Measurements from ENCODE around the gene COPA.
"Not testable (repeated sequence)": the region's sequence is repeated elsewhere in the genome, so short reads cannot be mapped to it uniquely, and the experiment has no call there.

DNA sequence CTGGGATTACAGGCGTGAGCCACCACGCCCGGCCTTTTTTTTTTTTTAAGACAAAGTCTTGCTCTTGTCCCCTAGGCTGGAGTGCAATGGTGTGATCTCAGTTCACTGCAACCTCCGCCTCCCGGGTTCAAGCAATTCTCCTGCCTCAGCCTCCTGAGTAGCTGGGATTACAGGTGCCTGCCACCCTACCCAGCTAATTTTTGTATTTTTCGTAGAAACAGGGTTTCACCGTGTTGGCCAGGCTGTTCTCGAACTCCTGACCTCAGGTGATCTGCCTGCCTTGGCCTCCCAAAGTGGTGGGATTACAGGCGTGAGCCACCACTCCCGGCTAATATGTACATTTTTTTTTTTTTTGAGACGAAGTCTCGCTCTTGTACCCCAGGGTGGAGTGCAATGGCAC, 55.3 kb downstream of the COPA start:
- not testable (repeated sequence) for TF ChIP-seq ZC3H10 (CRISPR knock-in tag; IDR thresholded peaks at IDR 0.05); CSDC2 (CRISPR knock-in tag; IDR thresholded peaks at IDR 0.05); ZNF8 (CRISPR knock-in tag; IDR thresholded peaks at IDR 0.05); TOX (CRISPR knock-in tag; IDR thresholded peaks at IDR 0.05; ENCODE audit: borderline replicate concordance); GLIS3 (CRISPR knock-in tag; IDR thresholded peaks at IDR 0.05); ZFP3 (CRISPR knock-in tag; IDR thresholded peaks at IDR 0.05); BACH2 (CRISPR knock-in tag; IDR thresholded peaks at IDR 0.05; ENCODE audit: borderline replicate concordance)
- TF ChIP-seq, protein P1, sequence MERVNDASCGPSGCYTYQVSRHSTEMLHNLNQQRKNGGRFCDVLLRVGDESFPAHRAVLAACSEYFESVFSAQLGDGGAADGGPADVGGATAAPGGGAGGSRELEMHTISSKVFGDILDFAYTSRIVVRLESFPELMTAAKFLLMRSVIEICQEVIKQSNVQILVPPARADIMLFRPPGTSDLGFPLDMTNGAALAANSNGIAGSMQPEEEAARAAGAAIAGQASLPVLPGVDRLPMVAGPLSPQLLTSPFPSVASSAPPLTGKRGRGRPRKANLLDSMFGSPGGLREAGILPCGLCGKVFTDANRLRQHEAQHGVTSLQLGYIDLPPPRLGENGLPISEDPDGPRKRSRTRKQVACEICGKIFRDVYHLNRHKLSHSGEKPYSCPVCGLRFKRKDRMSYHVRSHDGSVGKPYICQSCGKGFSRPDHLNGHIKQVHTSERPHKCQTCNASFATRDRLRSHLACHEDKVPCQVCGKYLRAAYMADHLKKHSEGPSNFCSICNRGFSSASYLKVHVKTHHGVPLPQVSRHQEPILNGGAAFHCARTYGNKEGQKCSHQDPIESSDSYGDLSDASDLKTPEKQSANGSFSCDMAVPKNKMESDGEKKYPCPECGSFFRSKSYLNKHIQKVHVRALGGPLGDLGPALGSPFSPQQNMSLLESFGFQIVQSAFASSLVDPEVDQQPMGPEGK (CRISPR knock-in tag; IDR thresholded peaks at IDR 0.05; ENCODE audit: borderline replicate concordance): 0 out of 2 replicates have a peak, but pooled peaks have one; percentile 10
- TF ChIP-seq, protein P2, sequence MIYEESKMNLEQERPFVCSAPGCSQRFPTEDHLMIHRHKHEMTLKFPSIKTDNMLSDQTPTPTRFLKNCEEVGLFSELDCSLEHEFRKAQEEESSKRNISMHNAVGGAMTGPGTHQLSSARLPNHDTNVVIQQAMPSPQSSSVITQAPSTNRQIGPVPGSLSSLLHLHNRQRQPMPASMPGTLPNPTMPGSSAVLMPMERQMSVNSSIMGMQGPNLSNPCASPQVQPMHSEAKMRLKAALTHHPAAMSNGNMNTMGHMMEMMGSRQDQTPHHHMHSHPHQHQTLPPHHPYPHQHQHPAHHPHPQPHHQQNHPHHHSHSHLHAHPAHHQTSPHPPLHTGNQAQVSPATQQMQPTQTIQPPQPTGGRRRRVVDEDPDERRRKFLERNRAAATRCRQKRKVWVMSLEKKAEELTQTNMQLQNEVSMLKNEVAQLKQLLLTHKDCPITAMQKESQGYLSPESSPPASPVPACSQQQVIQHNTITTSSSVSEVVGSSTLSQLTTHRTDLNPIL (CRISPR knock-in tag; IDR thresholded peaks at IDR 0.05; ENCODE audit: low read depth): not testable (repeated sequence)
- TF ChIP-seq, protein P3, sequence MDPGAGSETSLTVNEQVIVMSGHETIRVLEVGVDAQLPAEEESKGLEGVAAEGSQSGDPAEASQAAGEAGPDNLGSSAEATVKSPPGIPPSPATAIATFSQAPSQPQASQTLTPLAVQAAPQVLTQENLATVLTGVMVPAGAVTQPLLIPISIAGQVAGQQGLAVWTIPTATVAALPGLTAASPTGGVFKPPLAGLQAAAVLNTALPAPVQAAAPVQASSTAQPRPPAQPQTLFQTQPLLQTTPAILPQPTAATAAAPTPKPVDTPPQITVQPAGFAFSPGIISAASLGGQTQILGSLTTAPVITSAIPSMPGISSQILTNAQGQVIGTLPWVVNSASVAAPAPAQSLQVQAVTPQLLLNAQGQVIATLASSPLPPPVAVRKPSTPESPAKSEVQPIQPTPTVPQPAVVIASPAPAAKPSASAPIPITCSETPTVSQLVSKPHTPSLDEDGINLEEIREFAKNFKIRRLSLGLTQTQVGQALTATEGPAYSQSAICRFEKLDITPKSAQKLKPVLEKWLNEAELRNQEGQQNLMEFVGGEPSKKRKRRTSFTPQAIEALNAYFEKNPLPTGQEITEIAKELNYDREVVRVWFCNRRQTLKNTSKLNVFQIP (CRISPR knock-in tag; IDR thresholded peaks at IDR 0.05; ENCODE audit: borderline replicate concordance, low read depth): not testable (repeated sequence)
